Measurements from ENCODE around the gene CLMN.

CLMN gene

DNA sequence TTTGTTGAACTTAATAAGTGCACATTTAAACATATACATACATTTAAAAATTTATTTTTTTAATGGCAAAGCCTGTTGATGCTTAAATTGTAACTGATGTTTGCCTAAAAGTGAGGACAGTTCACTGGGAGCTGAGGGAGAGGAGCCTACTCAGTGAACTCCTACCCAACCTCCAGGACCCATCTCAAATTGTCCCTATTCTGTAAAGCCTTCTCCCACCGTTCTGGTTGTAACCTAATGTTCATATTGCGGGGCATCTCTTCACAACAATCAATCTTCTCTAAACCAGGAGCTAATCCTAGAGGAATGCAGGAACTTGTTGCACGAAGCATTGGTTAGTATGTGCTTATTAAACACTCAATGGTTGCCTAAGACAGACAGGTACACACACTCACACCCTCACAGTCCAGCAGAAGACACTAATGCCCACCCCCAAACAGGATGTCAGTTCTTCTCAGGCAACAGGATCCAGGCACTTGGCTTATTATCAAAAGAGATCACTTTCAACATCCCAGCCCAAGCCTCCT, 1.8 kb downstream of the CLMN start:
- Histone ChIP-seq H3K9ac (ENCODE audit: low read length) (no peak overlapping the region), H3K4me1 (ENCODE audit: control insufficient read depth, low read depth, low read length) (no peaks in the 10 kb centered on the region), H3K4me3 (ENCODE audit: low read length) (no peak overlapping the region)

DNA sequence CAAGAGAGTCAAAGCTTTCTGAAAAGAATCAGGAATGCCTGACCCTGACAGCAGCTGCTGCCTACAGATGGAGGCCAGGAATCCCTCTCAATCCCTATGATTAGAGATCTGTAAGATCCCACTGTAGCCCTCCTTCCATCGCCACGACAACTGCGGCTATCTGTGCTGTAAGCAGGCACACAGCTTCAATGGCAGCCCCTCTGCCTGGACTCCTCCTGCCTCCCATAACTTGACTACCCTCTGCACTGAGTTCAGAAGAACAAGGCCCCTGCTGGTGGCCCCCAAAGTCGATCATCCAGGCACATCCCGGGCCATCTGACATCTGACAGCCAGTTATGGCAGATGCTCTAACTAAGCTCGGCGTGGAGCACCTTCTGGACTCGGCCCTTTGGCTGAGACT, 2.9 kb downstream of the CLMN start:
- H3K4me3 ChIP-seq (ENCODE audit: low read length) = no peak overlapping the region
- H3K36me3 ChIP-seq (ENCODE audit: control insufficient read depth, low read depth, low read length) = no peaks in the 10 kb centered on the region
- H3K27me3 ChIP-seq (ENCODE audit: control insufficient read depth, insufficient read depth, low read length) = peaks cover 25% of the 10 kb centered on the region
- no peaks in the 10 kb centered on the region for H3K4me1 ChIP-seq (ENCODE audit: control insufficient read depth, low read depth, low read length)
- H3K27ac ChIP-seq (ENCODE audit: low read length) = no peak overlapping the region
- no peaks in the 10 kb centered on the region for H3K9me3 ChIP-seq (ENCODE audit: control insufficient read depth, low read depth, low read length)
- no peak overlapping the region for H3K9ac ChIP-seq (ENCODE audit: low read length)

More for the DNA sequence above, 1.8 kb downstream of the CLMN start:
- peaks cover 25% of the 10 kb centered on the region for H3K27me3 ChIP-seq (ENCODE audit: control insufficient read depth, insufficient read depth, low read length)
- H3K9me3 ChIP-seq (ENCODE audit: control insufficient read depth, low read depth, low read length) = no peaks in the 10 kb centered on the region
- H3K27ac ChIP-seq (ENCODE audit: low read length) = no peak overlapping the region
- no peaks in the 10 kb centered on the region for H3K36me3 ChIP-seq (ENCODE audit: control insufficient read depth, low read depth, low read length)

DNA sequence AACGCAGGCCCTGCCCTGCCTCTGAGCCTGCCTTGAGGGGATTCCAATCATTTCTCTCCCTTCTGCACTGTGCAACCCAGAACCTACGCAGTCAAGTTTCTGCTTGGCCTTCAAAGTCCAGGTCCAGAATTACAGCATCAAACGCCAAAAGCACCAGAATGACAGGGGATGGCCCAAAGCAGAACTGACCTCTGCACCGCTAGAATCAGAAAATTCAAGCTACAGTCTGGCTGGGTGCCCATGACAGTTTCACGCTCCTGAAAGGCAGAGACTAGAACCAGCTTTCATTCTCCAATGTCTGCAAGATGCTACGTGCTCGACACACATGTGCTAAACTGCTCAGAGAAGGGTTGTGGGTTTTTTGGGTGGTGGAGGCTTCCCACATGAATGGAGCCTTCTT, 4.1 kb downstream of the CLMN start:
- no peak overlapping the region for H3K27ac ChIP-seq (ENCODE audit: low read length)

DNA sequence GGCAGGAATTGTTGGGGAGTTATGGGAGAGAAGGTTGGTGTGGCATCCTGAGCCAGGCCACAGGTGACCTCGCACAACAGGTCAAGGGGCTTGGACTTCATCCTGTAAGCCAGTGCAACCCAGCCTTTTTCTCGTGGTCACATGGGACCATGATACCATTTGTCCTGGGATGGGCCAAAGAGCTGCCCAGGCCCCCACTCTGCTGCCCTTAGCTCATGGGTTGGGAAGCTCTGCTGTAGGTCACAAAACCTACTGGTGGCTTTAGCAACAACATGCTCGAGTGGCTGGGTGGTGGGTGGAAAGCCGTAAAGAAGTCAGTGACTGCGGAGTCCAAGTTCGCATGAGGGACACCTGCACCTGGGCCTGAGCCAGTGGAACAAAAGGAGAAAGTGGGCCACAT, 4.6 kb downstream of the CLMN start:
- Histone ChIP-seq H3K9me3 (ENCODE audit: control insufficient read depth, low read depth, low read length) (no peaks in the 10 kb centered on the region), H3K4me1 (ENCODE audit: control insufficient read depth, low read depth, low read length) (no peaks in the 10 kb centered on the region), H3K27ac (ENCODE audit: low read length) (no peak overlapping the region), H3K27me3 (ENCODE audit: control insufficient read depth, insufficient read depth, low read length) (peaks cover 16% of the 10 kb centered on the region), H3K36me3 (ENCODE audit: control insufficient read depth, low read depth, low read length) (no peaks in the 10 kb centered on the region), H3K9ac (ENCODE audit: low read length) (no peak overlapping the region), H3K4me3 (ENCODE audit: low read length) (no peak overlapping the region)

More for the DNA sequence above, 4.1 kb downstream of the CLMN start:
- Histone ChIP-seq H3K4me1 (ENCODE audit: control insufficient read depth, low read depth, low read length) (no peaks in the 10 kb centered on the region), H3K4me3 (ENCODE audit: low read length) (no peak overlapping the region), H3K36me3 (ENCODE audit: control insufficient read depth, low read depth, low read length) (no peaks in the 10 kb centered on the region), H3K9ac (ENCODE audit: low read length) (no peak overlapping the region), H3K9me3 (ENCODE audit: control insufficient read depth, low read depth, low read length) (no peaks in the 10 kb centered on the region), H3K27me3 (ENCODE audit: control insufficient read depth, insufficient read depth, low read length) (peaks cover 18% of the 10 kb centered on the region)

DNA sequence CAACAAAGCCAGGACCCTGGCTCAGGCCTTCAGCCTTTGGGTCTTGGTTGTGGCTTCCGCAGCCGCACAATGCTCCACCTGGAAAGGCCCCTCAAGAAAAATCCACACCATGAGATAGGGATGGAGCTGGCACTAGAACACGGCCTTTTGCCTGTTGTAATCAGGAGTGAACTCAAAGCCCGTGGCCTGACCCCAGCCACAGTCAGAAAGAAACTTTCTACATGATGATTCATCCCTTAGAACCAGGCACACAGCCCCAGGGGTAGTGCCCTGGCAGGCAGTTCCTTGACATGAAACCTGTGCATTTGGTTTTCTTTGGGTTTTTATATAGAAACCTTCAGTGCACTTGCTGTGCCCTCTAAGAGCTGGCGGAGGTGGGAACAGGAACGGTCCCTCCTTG, 5.1 kb downstream of the CLMN start:
- Histone ChIP-seq H3K4me3 (ENCODE audit: low read length) (no peak overlapping the region), H3K4me1 (ENCODE audit: control insufficient read depth, low read depth, low read length) (no peaks in the 10 kb centered on the region), H3K27ac (ENCODE audit: low read length) (no peak overlapping the region), H3K27me3 (ENCODE audit: control insufficient read depth, insufficient read depth, low read length) (peaks cover 16% of the 10 kb centered on the region), H3K9me3 (ENCODE audit: control insufficient read depth, low read depth, low read length) (no peaks in the 10 kb centered on the region), H3K36me3 (ENCODE audit: control insufficient read depth, low read depth, low read length) (no peaks in the 10 kb centered on the region), H3K9ac (ENCODE audit: low read length) (no peak overlapping the region)

DNA sequence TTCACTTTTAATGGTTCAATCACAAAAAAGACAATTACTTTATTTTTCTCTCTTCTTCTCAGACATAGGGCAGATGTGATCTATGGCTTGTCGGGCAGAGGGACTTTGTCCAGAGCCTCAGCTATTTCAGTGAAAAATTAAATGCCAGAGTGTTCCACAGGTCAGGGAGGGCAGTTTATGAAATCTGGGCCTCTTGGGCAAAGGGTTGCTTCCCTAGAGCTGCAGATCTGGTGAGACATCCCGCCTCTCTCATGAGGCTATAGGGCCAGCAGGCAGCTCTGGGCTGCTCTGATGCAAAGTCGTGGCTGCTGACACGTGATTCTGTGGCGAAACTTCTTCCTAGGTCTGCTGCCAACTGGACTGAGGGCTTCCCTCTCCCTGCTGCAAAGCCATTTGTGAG, 6.0 kb downstream of the CLMN start:
- H3K9ac ChIP-seq (ENCODE audit: low read length) = no peak overlapping the region
- H3K9me3 ChIP-seq (ENCODE audit: control insufficient read depth, low read depth, low read length) = no peaks in the 10 kb centered on the region
- no peaks in the 10 kb centered on the region for H3K36me3 ChIP-seq (ENCODE audit: control insufficient read depth, low read depth, low read length)
- H3K4me3 ChIP-seq (ENCODE audit: low read length) = no peak overlapping the region
- no peaks in the 10 kb centered on the region for H3K4me1 ChIP-seq (ENCODE audit: control insufficient read depth, low read depth, low read length)
- no peak overlapping the region for H3K27ac ChIP-seq (ENCODE audit: low read length)
- peaks cover 10% of the 10 kb centered on the region for H3K27me3 ChIP-seq (ENCODE audit: control insufficient read depth, insufficient read depth, low read length)

DNA sequence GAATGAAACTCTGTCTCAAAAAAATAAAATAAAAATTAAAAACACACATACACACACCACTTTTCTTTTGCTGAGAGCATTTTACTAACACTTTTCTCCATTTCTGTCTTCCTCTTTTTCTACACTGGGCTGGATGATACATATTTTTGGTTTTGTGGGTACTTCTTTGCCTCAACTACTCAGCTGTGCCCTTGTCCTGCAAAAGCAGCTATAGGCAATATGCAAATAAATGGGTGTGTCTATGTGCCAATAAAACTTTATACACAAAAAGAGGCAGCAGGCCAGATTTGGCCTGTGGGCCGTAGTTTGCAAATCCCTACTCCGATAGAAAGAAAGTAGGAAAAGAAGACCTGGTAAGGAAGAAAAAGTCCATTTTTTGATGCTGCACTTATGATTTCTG, 6.5 kb downstream of the CLMN start:
- Histone ChIP-seq H3K27ac (ENCODE audit: low read length) (no peak overlapping the region), H3K27me3 (ENCODE audit: control insufficient read depth, insufficient read depth, low read length) (peaks cover 5% of the 10 kb centered on the region), H3K4me3 (ENCODE audit: low read length) (no peak overlapping the region), H3K36me3 (ENCODE audit: control insufficient read depth, low read depth, low read length) (no peaks in the 10 kb centered on the region), H3K9ac (ENCODE audit: low read length) (no peak overlapping the region), H3K4me1 (ENCODE audit: control insufficient read depth, low read depth, low read length) (no peaks in the 10 kb centered on the region), H3K9me3 (ENCODE audit: control insufficient read depth, low read depth, low read length) (no peaks in the 10 kb centered on the region)

DNA sequence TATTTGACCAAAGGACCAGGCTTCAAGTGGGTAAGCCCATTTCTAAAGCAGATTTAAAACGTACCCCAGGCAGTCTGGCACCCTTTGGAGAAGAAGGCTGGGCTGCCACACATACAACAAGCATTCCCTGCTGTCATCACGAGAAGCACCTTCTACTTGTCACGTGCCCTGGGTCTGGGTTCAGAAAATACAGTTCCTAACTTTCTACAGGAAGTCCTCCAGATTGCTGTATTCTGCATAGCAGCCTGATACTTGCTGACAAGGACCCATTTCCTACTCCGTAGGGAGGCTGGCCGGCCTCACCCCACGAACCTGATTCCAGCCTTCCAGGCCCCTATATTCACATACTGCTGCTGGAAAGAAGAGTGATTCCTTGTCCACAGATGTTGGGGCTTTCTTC, 7.4 kb downstream of the CLMN start:
- Histone ChIP-seq H3K9ac (ENCODE audit: low read length) (no peak overlapping the region), H3K27ac (ENCODE audit: low read length) (no peak overlapping the region), H3K4me3 (ENCODE audit: low read length) (no peak overlapping the region), H3K36me3 (ENCODE audit: control insufficient read depth, low read depth, low read length) (no peaks in the 10 kb centered on the region), H3K9me3 (ENCODE audit: control insufficient read depth, low read depth, low read length) (no peaks in the 10 kb centered on the region), H3K4me1 (ENCODE audit: control insufficient read depth, low read depth, low read length) (no peaks in the 10 kb centered on the region), H3K27me3 (ENCODE audit: control insufficient read depth, insufficient read depth, low read length) (no peaks in the 10 kb centered on the region)

DNA sequence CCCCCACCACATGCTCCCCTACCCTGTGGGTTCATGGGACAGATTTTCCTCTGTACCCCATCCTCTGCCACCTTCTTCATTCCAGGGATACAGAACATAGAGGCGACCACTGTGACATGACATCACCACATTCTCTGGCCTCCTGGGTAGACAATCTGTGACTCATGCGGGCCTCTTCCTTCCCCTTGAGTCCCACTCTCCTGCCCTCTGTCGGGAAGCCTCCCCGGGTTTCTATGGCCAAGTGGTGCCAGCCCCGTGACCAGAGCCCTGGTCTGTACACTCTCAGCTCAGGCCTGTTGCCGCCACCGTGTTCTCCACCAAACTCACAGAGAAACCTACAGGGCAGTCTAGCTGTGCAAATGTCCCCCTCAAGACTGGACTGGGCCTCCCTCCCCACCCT, 8.0 kb downstream of the CLMN start:
- Histone ChIP-seq H3K4me1 (ENCODE audit: control insufficient read depth, low read depth, low read length) (no peaks in the 10 kb centered on the region), H3K27ac (ENCODE audit: low read length) (no peak overlapping the region), H3K4me3 (ENCODE audit: low read length) (no peak overlapping the region), H3K36me3 (ENCODE audit: control insufficient read depth, low read depth, low read length) (no peaks in the 10 kb centered on the region), H3K9ac (ENCODE audit: low read length) (no peak overlapping the region), H3K27me3 (ENCODE audit: control insufficient read depth, insufficient read depth, low read length) (no peaks in the 10 kb centered on the region), H3K9me3 (ENCODE audit: control insufficient read depth, low read depth, low read length) (no peaks in the 10 kb centered on the region)

DNA sequence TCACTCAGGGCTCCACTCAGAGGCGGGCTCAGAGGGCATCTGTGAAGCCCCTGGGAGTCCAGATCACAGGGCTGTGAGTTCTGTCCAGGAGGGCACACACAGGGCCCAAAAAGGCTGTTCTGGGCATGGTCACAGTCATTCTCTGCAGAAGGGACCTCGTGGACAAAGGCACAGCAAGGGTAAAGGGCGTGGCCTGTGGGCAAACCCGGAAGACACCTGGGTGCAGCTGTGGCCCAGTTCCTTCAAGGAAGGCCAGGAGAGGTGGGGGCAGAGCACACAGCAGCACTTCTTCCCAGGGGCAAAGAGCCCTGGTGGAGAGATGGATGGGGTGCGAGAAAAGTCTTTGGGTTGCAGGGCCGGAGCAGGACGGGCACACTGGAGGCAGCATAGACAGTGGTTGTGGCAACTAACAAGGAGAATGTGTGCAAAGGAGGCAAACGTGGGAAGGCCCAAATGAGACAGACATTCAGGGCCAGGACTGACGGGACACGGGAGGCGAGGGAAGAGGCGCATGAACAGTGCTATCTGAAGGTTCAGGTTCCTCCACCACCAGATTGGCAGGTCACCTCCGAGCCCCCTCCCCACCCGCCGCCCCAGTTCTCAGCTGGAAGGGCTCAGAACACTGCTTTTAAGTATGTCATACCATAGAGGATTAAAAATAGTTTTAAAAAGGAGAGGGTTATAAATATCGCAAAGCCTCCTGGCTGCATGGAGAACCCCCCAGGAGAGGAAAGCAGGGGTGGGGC, 8.9 kb downstream of the CLMN start:
- no peak overlapping the region for H3K27ac ChIP-seq (ENCODE audit: low read length)
- no peaks in the 10 kb centered on the region for H3K4me1 ChIP-seq (ENCODE audit: control insufficient read depth, low read depth, low read length)

DNA sequence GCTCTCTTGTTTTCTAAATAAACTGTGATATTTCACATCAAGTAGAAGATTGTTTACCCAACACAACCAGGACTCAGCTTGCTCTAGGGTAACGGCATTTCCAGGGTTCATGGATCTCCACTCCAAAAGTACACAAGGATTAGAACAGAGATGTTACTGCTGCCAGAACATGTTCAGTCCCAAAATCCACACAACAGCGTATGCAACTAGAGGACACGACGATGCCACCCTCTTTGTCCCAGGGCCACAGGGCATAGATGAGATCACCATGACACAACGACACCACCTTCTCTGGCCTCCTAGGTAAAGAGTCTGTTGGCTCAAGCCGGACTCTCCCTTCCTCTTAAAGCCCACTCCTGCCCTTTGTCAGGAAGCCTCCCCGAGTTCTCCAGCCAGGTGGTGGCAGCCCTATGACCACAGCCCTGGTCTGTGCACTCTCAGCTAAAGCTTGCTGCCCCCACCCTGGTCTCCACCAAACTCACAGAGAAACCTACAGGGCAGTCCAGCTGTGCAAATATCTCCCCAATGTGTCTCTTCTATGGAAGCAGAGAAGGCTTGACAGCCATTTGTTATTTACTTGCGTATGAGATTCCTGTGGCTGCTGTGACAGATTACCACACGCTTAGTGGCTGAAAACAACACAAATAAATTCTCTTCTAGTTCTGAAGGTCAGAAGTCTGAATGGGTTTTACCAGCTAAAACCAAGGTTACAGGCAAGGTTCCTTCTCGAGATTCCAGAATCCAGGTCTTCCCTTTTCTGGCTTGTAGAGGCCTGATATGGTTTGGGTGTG, 10.3 kb downstream of the CLMN start:
- no peaks in the 10 kb centered on the region for H3K27me3 ChIP-seq (ENCODE audit: control insufficient read depth, insufficient read depth, low read length)
- H3K27ac ChIP-seq (ENCODE audit: low read length) = no peak overlapping the region
- no peak overlapping the region for H3K9ac ChIP-seq (ENCODE audit: low read length)
- H3K36me3 ChIP-seq (ENCODE audit: control insufficient read depth, low read depth, low read length) = no peaks in the 10 kb centered on the region
- H3K9me3 ChIP-seq (ENCODE audit: control insufficient read depth, low read depth, low read length) = no peaks in the 10 kb centered on the region
- no peak overlapping the region for H3K4me3 ChIP-seq (ENCODE audit: low read length)
- no peaks in the 10 kb centered on the region for H3K4me1 ChIP-seq (ENCODE audit: control insufficient read depth, low read depth, low read length)

More for the DNA sequence above, 8.9 kb downstream of the CLMN start:
- Histone ChIP-seq H3K9ac (ENCODE audit: low read length) (no peak overlapping the region), H3K36me3 (ENCODE audit: control insufficient read depth, low read depth, low read length) (no peaks in the 10 kb centered on the region), H3K4me3 (ENCODE audit: low read length) (no peak overlapping the region), H3K9me3 (ENCODE audit: control insufficient read depth, low read depth, low read length) (no peaks in the 10 kb centered on the region), H3K27me3 (ENCODE audit: control insufficient read depth, insufficient read depth, low read length) (no peaks in the 10 kb centered on the region)

Data from iPS-18a (cell line).